Germinal center (tissue), 1 donor: ENCODE results near the gene NSUN5.
A peak's percentile ranks its signal among the peaks of the same experiment; 100 is the strongest.
"Not testable (repeated sequence)": the region's sequence is repeated elsewhere in the genome, so short reads cannot be mapped to it uniquely, and the experiment has no call there.

ENCODE experiments used
- DNase-seq: peaks from one replicate; pipeline ENCODE4 v3.0.0; 2012; ENCODE audit warnings: mixed read lengths, low spot score

NSUN5 gene

DNA sequence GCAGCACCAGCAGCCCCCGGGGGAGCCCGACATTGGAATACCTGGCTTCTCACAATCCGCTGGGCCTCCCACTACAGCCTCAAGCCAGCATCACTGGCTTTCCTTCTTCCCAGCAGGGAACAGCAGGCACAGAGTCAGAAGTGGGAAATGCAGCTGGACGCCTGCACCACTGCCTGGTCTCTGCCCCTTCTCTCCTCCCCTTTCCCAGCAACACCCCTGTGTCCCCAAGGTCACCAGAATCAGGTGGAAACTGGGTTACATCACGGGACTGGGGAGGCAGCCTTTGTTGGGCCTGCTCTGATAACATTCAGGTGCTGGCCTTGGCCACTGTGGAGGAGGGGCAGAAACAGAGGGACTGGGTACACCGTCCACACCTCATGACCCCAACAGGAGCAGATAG lies 16.8 kb upstream of the NSUN5 start:
- DNase-seq, result not testable (repeated sequence)

- peak; percentile 74 for DNase-seq
Observed at GRCh38 chr7:73324081-73324845, 15.6 kb upstream of the NSUN5 start.

DNA sequence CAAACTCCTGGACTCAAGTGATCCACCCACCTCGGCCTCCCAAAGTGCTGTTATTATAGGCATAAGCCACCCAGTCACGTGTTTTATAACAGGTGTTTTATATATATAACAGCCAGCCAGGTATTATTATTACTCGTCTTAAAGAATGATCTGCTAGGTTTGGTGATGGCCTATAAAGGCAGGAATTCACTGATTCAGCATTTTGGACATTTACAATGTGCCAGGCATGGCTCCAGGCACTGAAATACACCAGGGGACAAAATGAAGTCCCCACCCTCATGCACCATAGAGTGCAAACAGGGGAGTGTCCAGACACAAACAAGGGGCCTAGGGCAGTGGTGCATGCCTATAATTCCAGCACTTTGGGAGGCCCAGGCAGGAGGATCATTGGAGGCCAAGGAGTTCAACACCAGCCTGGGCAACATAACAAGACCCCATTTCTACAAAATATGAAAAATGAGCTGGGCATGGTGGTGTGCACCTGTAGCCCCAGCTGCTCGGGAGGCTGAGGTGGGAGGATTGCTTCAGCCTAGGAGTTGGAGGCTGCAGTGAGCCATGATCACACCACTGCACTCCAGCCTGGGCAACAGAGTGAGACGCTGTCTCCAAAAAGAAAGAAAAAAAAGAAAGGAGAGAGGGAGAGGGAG lies 14.9 kb upstream of the NSUN5 start:
- not testable (repeated sequence) for DNase-seq

GRCh38 chr7:73320009-73320408 lies 11.4 kb upstream of the NSUN5 start:
- not testable (repeated sequence) for DNase-seq

GRCh38 chr7:73319541-73319940 lies 10.9 kb upstream of the NSUN5 start:
- not testable (repeated sequence) for DNase-seq

- DNase-seq, result not testable (repeated sequence)
Observed at GRCh38 chr7:73318656-73319204, 10.1 kb upstream of the NSUN5 start.

- no peak for DNase-seq
Observed at GRCh38 chr7:73316521-73316920, 7.9 kb upstream of the NSUN5 start.

GRCh38 chr7:73314271-73314670 lies 5.6 kb upstream of the NSUN5 start:
- DNase-seq, result no peak

- no peak for DNase-seq
Observed at GRCh38 chr7:73313521-73313906, 4.9 kb upstream of the NSUN5 start.

DNA sequence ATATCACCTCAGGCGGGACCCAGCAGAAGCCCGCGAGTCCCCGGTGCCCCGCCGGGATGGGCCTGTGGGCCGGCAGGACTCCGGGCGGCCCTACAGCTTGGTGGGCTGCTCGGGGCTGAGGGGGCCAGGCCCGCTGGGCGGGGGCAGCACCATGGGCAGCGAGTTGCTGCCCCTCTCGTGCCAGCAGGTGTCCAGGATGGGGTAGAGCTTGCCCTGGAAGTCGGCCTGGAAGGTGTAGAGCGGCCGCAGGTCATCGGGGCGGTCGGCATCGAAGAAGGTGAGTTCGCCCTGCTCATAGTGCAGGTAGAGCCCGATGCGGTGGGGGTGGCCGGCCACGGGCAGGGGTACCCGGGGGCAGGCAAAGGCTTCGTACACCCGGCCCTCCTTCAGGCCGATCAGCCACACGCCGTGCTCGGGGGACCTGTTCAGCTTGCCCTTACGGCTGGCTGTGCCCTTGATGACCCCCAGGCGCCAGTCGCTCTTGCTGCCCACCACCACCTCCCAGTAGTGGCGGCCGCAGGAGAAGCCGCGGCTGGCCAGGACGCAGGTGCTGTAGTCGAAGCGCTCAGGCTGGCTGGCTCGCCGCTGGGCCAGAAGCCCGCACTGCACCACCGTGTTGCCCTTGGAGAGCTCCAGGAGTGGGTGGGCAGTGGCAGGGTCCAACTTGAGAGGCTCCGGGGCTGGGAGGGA lies 4.3 kb upstream of the NSUN5 start:
- no peak for DNase-seq

GRCh38 chr7:73311421-73311820 lies 2.8 kb upstream of the NSUN5 start:
- DNase-seq, result not testable (repeated sequence)

DNA sequence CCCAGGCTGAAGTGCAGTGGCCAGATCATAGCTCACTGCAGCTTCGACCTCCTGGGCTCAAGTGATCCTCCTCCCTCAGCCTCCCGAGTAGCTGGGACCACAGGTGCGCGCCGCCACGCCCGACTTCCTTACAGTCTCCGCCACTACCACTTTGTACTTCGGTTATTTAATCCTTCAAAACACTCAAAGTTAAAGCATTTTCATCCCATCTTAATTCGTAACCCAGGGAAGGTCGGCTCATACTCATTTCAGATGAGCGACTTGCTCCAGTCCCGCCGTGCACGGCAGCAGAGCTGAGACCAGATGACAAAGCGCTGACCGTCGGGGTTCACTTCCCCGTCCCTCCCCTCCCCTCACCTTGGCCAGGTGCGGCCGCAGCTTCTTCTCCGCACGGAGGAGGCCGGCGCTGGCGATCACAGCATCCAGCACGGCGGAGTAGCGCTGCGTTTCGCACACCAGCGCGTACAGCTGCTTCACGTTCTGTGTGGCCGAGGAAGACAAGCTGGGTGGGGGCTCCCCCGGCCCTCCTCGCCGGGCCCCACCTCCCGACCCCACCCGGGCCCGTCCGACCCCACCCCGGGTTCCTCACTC lies 457 bp downstream of the NSUN5 start:
- DNase-seq, result no peak

DNA sequence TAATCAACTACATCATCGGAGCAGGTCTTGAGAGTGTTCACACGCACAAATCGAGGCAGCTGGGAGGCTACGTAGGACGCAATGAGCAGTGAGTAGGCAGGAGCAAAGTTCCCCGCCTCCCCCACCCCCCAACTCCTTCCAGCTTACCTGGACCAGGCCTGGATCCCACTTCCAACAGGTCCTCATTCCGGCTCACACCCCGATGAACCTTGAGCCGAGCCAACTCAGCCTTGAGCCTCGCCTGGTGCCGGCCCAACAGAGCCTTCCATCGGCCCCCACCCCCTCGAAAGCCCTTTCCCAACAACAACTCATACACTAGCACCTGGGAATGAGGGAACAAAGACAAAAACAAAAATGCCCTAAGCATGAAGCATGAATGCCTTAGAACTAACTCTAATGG lies 1.2 kb downstream of the NSUN5 start:
- no peak for DNase-seq

DNA sequence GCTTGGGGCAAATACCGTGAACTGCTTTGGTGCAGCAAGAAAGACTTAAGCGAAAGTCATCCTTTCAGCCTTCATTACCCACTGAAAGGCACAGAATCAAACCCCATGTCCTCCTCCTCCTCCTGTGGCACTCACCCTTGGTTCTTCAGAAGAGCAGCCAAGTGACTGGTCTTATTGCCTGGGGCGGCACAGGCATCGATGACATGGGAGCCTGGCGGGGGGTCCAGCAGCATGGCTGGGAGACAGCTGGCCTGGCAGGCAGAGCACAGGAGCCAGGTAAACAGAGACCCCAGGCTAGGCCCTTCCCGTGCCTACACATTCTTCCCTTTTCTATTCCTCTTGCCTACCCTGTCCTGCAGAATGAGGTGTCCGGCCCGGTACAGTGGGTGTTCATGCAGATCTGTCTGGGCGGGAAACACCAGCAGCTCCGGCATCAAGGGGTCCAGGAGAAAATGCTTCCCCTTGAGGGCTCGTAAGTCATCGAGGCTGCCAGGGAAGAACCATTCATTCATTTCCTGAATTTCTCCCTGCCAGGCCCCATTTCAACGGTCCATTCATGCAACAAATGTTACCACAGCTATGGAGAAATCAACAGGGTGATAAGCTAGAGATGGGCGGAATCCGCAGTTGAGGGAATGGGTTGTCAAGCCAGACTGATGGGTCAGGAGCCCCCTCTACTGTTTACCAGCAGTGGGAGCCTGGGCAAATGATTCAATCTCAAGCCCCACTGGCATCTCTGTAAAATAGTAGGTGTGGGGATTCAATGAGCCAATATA lies 3.8 kb downstream of the NSUN5 start:
- not testable (repeated sequence) for DNase-seq

GRCh38 chr7:73304071-73304470 lies 4.6 kb downstream of the NSUN5 start:
- no peak for DNase-seq

DNA sequence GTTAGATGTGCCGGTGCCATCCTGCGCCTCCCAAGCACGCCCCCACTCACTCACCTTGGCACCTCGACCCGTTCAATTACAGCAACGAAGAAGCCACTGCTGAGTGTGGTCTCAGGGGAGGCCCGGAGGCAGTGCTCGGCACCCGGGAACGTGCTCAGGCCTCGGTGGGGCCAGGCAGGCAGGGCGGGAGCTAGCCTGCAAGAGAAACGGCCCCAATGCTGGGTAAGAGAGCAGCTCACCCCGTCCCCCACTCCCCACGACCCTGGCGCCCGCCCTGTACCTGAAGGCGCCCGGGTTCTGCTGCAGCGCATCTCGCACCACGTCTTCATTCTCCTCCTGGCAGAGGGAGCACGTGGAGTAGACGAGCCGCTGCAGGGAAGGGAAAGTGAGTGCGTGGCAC lies 5.1 kb downstream of the NSUN5 start:
- DNase-seq, result no peak

DNA sequence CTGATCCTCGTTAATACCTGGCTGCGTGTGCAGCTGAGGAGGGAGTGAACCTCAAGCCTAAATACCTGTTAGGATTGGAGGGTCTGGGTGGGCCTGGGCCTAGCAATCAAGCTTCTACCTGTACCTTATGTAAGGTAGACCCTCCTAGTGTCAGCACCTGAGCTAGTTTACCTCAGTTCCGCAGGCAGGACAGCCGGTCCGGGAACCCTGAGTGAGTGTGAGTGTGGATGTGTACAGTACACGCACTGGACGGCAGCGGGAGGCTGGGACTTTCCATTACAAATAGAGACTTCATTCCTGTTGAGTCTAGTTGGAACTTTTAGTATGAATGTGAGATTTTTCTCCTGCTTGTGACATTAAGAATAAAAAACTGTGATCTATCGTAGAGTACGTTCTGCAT lies 5.8 kb downstream of the NSUN5 start:
- DNase-seq, result not testable (repeated sequence)

- not testable (repeated sequence) for DNase-seq
Observed at GRCh38 chr7:73301108-73301507, 7.5 kb downstream of the NSUN5 start.

GRCh38 chr7:73299812-73300211 lies 8.8 kb downstream of the NSUN5 start:
- DNase-seq, result not testable (repeated sequence)

DNA sequence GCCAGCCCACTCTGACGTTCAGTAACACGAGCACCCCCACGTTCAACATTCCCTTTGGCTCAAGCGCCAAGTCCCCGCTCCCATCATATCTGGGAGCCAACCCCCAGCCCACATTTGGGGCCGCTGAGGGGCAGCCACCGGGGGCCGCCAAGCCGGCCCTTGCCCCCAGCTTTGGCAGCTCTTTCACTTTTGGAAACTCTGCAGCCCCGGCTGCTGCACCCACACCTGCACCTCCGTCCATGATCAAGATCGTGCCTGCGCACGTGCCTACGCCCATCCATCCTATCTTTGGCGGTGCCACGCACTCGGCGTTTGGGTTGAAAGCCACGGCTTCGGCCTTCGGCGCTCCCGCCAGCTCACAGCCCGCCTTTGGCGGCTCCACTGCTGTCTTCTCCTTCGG lies 10.9 kb downstream of the NSUN5 start:
- DNase-seq, result not testable (repeated sequence)

DNA sequence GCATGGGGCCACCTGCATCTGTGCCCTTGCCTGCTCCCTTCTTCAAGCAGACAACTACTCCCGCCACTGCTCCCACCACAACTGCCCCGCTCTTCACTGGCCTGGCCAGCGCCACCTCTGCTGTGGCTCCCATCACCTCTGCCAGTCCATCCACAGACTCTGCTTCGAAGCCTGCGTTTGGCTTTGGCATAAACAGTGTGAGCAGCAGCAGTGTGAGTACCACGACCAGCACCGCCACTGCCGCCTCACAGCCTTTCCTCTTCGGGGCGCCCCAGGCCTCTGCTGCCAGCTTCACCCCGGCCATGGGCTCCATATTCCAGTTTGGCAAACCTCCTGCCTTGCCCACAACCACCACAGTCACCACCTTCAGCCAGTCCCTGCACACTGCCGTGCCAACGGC lies 11.4 kb downstream of the NSUN5 start:
- not testable (repeated sequence) for DNase-seq

GRCh38 chr7:73277210-73277609 lies 31.4 kb downstream of the NSUN5 start:
- DNase-seq, result not testable (repeated sequence)
